T-cell (primary cell): ENCODE data around the gene SLC25A42. TPM values are rescaled to one million over a fixed set of nuclear protein-coding genes. Genes with fewer than 3 reads are reported as not detected.
"Not testable (repeated sequence)": the region's sequence is repeated elsewhere in the genome, so short reads cannot be mapped to it uniquely, and the experiment has no call there.

Source experiments
- ATAC-seq, 4 experiments: fragments of 200-7000 bp in 3 of 4; fragments of 150-1000 bp in 1 of 4; cut with Tn5 transposase; replicated peaks in 1 of 4; 1 replicate in 3 of 4; 2 replicates in 1 of 4; pipeline ENCODE4 v1.10.0; 2021; ENCODE audit warnings: moderate library complexity in 3 of 4, mild to moderate bottlenecking in 2 of 4, moderate number of reproducible peaks in 1 of 4
- CTCF ChIA-PET, 2 donors: fragments of 300-600 bp; sonication (Branson Sonifier 250); formaldehyde crosslinking; loops; one replicate each; lab custom pipeline; 2022; ENCODE audit warnings: antibody characterized with exemption in 2 of 2; lab: Charles Lee
- POLR2A ChIA-PET, 2 donors: fragments of 300-600 bp; sonication (Branson Sonifier 250); formaldehyde crosslinking; loops; one replicate each; lab custom pipeline; 2022; ENCODE audit warnings: antibody characterized with exemption in 2 of 2; lab: Charles Lee
- DNase-seq, 35 experiments: peaks; one replicate each; pipeline versions ENCODE4 v3.0.0 to v3.0.0-alpha.2; 2013 to 2023
- H3K27ac ChIP-seq: one replicate; pipeline ENCODE4 v1.5.1; 2013; ENCODE audit warnings: low read length
- H3K27me3 ChIP-seq, 2 experiments: replicated peaks in 1 of 2; 1 replicate in 1 of 2; 2 replicates in 1 of 2; pipeline versions ENCODE4 v1.6.1 to v1.7.0; 2013; ENCODE audit warnings: low read length in 1 of 2, mixed read lengths in 1 of 2; ENCODE audit not compliant: control insufficient read depth in 2 of 2, insufficient read depth in 2 of 2; ENCODE audit errors: extremely low read depth in 1 of 2
- H3K36me3 ChIP-seq, 2 donors: 1 replicate in 1 of 2; 2 replicates in 1 of 2; pipeline versions ENCODE4 v1.6.1 to v1.7.0; 2013; ENCODE audit warnings: low read length in 1 of 2; ENCODE audit not compliant: control insufficient read depth in 2 of 2, insufficient read depth in 1 of 2; ENCODE audit errors: extremely low read depth in 1 of 2
- H3K4me1 ChIP-seq, 2 experiments: 1 replicate in 1 of 2; 2 replicates in 1 of 2; pipeline versions ENCODE4 v1.6.1 to v1.7.0; 2013; ENCODE audit warnings: low read length in 2 of 2, mixed read lengths in 1 of 2; ENCODE audit not compliant: insufficient read depth in 2 of 2, control insufficient read depth in 1 of 2; ENCODE audit errors: extremely low read depth in 1 of 2
- H3K4me3 ChIP-seq, 2 donors: 1 replicate in 1 of 2; 2 replicates in 1 of 2; pipeline versions ENCODE4 v1.5.1 to v1.7.0; 2013; ENCODE audit warnings: mild to moderate bottlenecking in 2 of 2, low read length in 1 of 2, moderate library complexity in 1 of 2; ENCODE audit not compliant: control insufficient read depth in 1 of 2; ENCODE audit errors: extremely low read depth in 1 of 2
- H3K9me3 ChIP-seq: 2 replicates; pipeline ENCODE4 v1.7.0; 2013
- H3K27ac Mint-ChIP-seq, 2 donors: one replicate each; pipeline ENCODE4 v1.8.0; 2020 to 2021; ENCODE audit warnings: mild to moderate bottlenecking in 2 of 2, mixed read lengths in 2 of 2
- H3K27me3 Mint-ChIP-seq, 2 donors: one replicate each; pipeline ENCODE4 v1.8.0; 2021 to 2022; ENCODE audit warnings: mixed read lengths in 2 of 2
- H3K36me3 Mint-ChIP-seq: one replicate; pipeline ENCODE4 v1.8.0; 2021; ENCODE audit warnings: mixed read lengths
- H3K4me1 Mint-ChIP-seq, 3 donors: one replicate each; pipeline ENCODE4 v1.8.0; 2020 to 2022; ENCODE audit warnings: mixed read lengths in 3 of 3, mild to moderate bottlenecking in 1 of 3
- H3K4me3 Mint-ChIP-seq, 3 donors: one replicate each; pipeline ENCODE4 v1.8.0; 2020 to 2022; ENCODE audit warnings: mild to moderate bottlenecking in 3 of 3, mixed read lengths in 3 of 3, moderate library complexity in 3 of 3
- H3K9me3 Mint-ChIP-seq, 3 donors: one replicate each; pipeline ENCODE4 v1.8.0; 2020 to 2022; ENCODE audit warnings: mixed read lengths in 3 of 3
- WGBS: methylation state at CpG from one replicate; pipeline ENCODE4 v1.1.5; 2013; ENCODE audit warnings: missing lambda C conversion rate; ENCODE audit not compliant: insufficient coverage; 5-methylcytosine and 5-hydroxymethylcytosine counted together
- total RNA-seq, 35 experiments: library from RNA in 6 of 35; stranded (reverse) in 6 of 35; fragments of 120-200 nt in 1 of 35; gene quantifications; one replicate each; pipeline versions ENCODE4 v1.2.1 to v1.2.4 and lab custom pipeline; 2013 to 2026

The SLC25A42 gene
- total RNA-seq, 5 donors from 2014 or later (not counting 1 experiment from before 2014, with no cell fraction given): 24.9 to 35.0 (median 30.5) TPM

- peaks cover 18% of the 10 kb centered on the region for H3K36me3 Mint-ChIP-seq
- ChIA-PET POLR2A (no interaction called here), CTCF (no interaction called here)
- ATAC-seq (no peak), DNase-seq (no peak)
- no peaks in the 10 kb centered on the region for H3K9me3 Mint-ChIP-seq
- H3K4me3 ChIP-seq: no peak overlapping the region
- no peaks in the 10 kb centered on the region for H3K9me3 ChIP-seq
- H3K4me3 Mint-ChIP-seq: no peak overlapping the region
- no peaks in the 10 kb centered on the region for H3K4me1 Mint-ChIP-seq
- H3K36me3 ChIP-seq: peaks cover 14 to 43% of the 10 kb centered on the region in 2 donors
- 93% methylated on average over 16 of the region's 24 CpGs for WGBS
- H3K4me1 ChIP-seq: no peaks in the 10 kb centered on the region
- H3K27me3 Mint-ChIP-seq: no peaks in the 10 kb centered on the region
- H3K27me3 ChIP-seq: no peaks in the 10 kb centered on the region
- no peak overlapping the region for H3K27ac Mint-ChIP-seq
- no peak overlapping the region for H3K27ac ChIP-seq
Measured at GRCh38 chr19:19096641-19097627, 33.1 kb downstream of the SLC25A42 start.

- H3K27ac ChIP-seq: no peak overlapping the region
- H3K36me3 ChIP-seq: peaks cover 12 to 44% of the 10 kb centered on the region in 2 donors
- WGBS: 88% methylated on average over 8 of the region's 9 CpGs
- Mint-ChIP-seq H3K4me1 (no peaks in the 10 kb centered on the region), H3K27me3 (no peaks in the 10 kb centered on the region), H3K27ac (no peak overlapping the region), H3K9me3 (no peaks in the 10 kb centered on the region), H3K4me3 (no peak overlapping the region), H3K36me3 (peaks cover 18% of the 10 kb centered on the region)
- ATAC-seq (no peak), DNase-seq (no peak)
- CTCF ChIA-PET: no interaction called here
- no peaks in the 10 kb centered on the region for H3K9me3 ChIP-seq
- no peaks in the 10 kb centered on the region for H3K4me1 ChIP-seq
- H3K4me3 ChIP-seq: no peak overlapping the region
- H3K27me3 ChIP-seq: no peaks in the 10 kb centered on the region
- POLR2A ChIA-PET: no interaction called here
Measured at GRCh38 chr19:19098084-19098702, 34.4 kb downstream of the SLC25A42 start.

- DNase-seq: no peak
- 96% methylated on average over 17 of the region's 18 CpGs for WGBS
- H3K27ac ChIP-seq: no peak overlapping the region
- no peaks in the 10 kb centered on the region for H3K4me1 ChIP-seq
- no peaks in the 10 kb centered on the region for H3K9me3 ChIP-seq
- no peak overlapping the region for H3K4me3 Mint-ChIP-seq
- ChIA-PET CTCF (no interaction called here), POLR2A (no interaction called here)
- H3K27me3 ChIP-seq: no peaks in the 10 kb centered on the region
- no peaks in the 10 kb centered on the region for H3K9me3 Mint-ChIP-seq
- H3K4me3 ChIP-seq: no peak overlapping the region
- peaks cover 12 to 48% of the 10 kb centered on the region in 2 donors for H3K36me3 ChIP-seq
- no peak for ATAC-seq
- no peak overlapping the region for H3K27ac Mint-ChIP-seq
- H3K36me3 Mint-ChIP-seq: peaks cover 18% of the 10 kb centered on the region
- no peaks in the 10 kb centered on the region for H3K4me1 Mint-ChIP-seq
- H3K27me3 Mint-ChIP-seq: no peaks in the 10 kb centered on the region
Measured at GRCh38 chr19:19098703-19099632, 35.2 kb downstream of the SLC25A42 start.

GRCh38 chr19:19101540-19101939 is 37.7 kb downstream of the SLC25A42 start:
- 87% methylated on average over 3 of the region's 8 CpGs for WGBS
- Histone ChIP-seq H3K9me3 (no peaks in the 10 kb centered on the region), H3K27ac (no peak overlapping the region), H3K27me3 (no peaks in the 10 kb centered on the region), H3K36me3 (peaks cover 12 to 42% of the 10 kb centered on the region in 2 donors), H3K4me3 (no peak overlapping the region), H3K4me1 (no peaks in the 10 kb centered on the region)
- DNase-seq (no peak), ATAC-seq (no peak)
- Mint-ChIP-seq H3K27ac (no peak overlapping the region), H3K27me3 (no peaks in the 10 kb centered on the region), H3K9me3 (no peaks in the 10 kb centered on the region), H3K36me3 (peaks cover 13% of the 10 kb centered on the region), H3K4me3 (no peak overlapping the region), H3K4me1 (no peaks in the 10 kb centered on the region)
- POLR2A ChIA-PET: no interaction called here
- CTCF ChIA-PET: no interaction called here

- H3K9me3 Mint-ChIP-seq, H3K27me3 Mint-ChIP-seq, H3K27ac ChIP-seq, ATAC-seq, H3K4me3 ChIP-seq, H3K9me3 ChIP-seq, H3K4me3 Mint-ChIP-seq, H3K4me1 Mint-ChIP-seq, H3K4me1 ChIP-seq, H3K27ac Mint-ChIP-seq, POLR2A ChIA-PET, H3K27me3 ChIP-seq, DNase-seq: not testable (repeated sequence)
- peaks cover 10% of the 10 kb centered on the region for H3K36me3 Mint-ChIP-seq
- CTCF ChIA-PET: interaction anchor here in 1 of 2 donors (0.7 kb wide), 1 partner anchor 17 kb away, joined by 3 read pairs; no protein-coding TSS in a partner anchor
- peaks cover 3 to 34% of the 10 kb centered on the region in 2 donors for H3K36me3 ChIP-seq
- no CpG with 5 or more reads among the region's 10 CpGs for WGBS
Measured at GRCh38 chr19:19102566-19102965, 38.8 kb downstream of the SLC25A42 start.

GRCh38 chr19:19103167-19103566 is 39.4 kb downstream of the SLC25A42 start:
- POLR2A ChIA-PET: no interaction called here
- Mint-ChIP-seq H3K9me3 (no peaks in the 10 kb centered on the region), H3K27ac (no peak overlapping the region), H3K4me1 (no peaks in the 10 kb centered on the region), H3K36me3 (peaks cover 11% of the 10 kb centered on the region), H3K27me3 (no peaks in the 10 kb centered on the region), H3K4me3 (no peak overlapping the region)
- WGBS: 100% methylated on average over 1 of the region's 11 CpGs
- CTCF ChIA-PET: no interaction called here
- H3K4me3 ChIP-seq: no peak overlapping the region
- no peaks in the 10 kb centered on the region for H3K9me3 ChIP-seq
- ATAC-seq (no peak), DNase-seq (no peak)
- H3K27me3 ChIP-seq: no peaks in the 10 kb centered on the region
- H3K27ac ChIP-seq: no peak overlapping the region
- H3K36me3 ChIP-seq: peaks cover 4 to 33% of the 10 kb centered on the region in 2 donors
- no peaks in the 10 kb centered on the region for H3K4me1 ChIP-seq
